ENCODE data around the gene CRACR2B. TPM values are rescaled to one million over a fixed set of nuclear protein-coding genes. Genes with fewer than 3 reads are reported as not detected.

CRACR2B gene
- total RNA-seq, 4 donors from 2014 or later, result 82.7 to 373 (median 210) TPM

DNA sequence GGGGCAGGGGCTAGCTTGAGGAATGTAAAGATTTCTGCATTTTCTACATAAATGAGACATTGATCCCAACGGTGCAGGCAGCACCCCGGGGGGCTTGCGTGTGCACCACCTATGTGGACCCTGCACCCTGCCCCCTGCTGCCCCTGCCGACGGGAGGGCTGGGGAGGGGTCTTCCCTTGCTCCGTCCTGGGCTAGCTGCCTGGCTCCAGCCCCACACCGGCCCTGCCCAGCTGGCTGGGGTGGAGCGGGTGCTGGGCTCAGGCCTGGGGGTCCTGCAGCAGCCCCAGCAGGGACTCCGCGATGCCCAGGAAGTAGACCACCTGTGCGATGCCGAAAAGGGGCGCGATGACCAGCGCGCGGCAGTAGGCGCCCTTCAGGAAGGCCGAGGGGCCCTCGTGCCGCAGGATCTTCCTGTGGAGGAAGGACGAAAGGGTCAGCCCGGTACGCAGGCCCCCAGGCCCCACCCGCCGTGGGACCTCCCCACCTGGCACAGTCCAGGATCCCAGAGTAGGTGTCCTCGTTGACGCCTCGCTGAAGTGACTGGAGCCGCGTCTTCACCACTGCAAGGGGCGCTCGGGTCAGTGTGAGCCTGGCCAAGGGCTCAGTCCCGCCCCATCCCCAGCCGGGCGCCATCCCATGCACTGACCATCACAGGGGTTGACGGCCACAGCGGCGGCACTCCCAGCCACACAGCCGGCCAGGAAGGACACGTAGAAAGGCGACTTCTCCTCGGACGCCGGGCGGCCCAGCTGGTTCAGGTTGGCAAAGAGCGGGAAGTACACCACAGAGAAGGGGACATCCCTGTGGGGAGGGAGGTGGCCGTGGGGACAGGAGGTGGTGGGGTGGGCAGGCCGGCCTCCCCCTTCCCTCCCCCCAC is 35.8 kb upstream of the CRACR2B start:
- intact Hi-C loops (cut with DNase I; ENCODE audit: low total_unique reads), result no loop called here
- H3K36me3 ChIP-seq, result no peaks in the 10 kb centered on the region
- H3K4me3 ChIP-seq, result no peak overlapping the region
- DNase-seq, result no peak
- 91 to 93% methylated on average over 3 to 46 of the region's 49 CpGs for WGBS, 2 donors (ENCODE audit: low coverage in 1 of 2)
- peaks cover 25% of the 10 kb centered on the region for H3K27me3 ChIP-seq
- in situ Hi-C loops (cut with MboI; ENCODE audit: low pct_ligation_motif_present in 1 of 4, low pct_unique_long_range_greater_than_20kb in 1 of 4, low sequenced_read_pairs in 3 of 4), result no loop called here
- no peak overlapping the region for H3K27ac ChIP-seq
- peaks cover 14 to 32% (median 24%) of the 10 kb centered on the region in 4 donors for H3K4me1 ChIP-seq
- no peaks in the 10 kb centered on the region for H3K9me3 ChIP-seq
- TF ChIP-seq EP300 (IDR thresholded peaks at IDR 0.05; ENCODE audit: low read depth), result no peak

DNA sequence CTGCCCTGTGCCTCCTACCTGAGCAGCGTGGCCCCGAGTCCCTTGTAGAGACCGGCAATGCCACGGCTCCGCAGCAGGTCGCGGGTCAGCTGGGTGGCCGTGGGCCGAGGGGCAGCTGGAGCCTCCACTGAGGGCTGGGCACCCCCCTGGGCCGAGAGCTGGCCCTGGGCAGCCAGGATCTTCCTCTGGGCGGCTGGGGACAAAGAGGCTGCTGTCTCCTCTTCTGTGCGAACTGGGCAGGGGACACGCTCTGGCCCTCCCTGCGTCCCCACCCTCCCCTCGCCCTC is 35.2 kb upstream of the CRACR2B start:
- DNase-seq, result no peak
- H3K4me1 ChIP-seq, result peaks cover 16 to 38% (median 28%) of the 10 kb centered on the region in 4 donors

DNA sequence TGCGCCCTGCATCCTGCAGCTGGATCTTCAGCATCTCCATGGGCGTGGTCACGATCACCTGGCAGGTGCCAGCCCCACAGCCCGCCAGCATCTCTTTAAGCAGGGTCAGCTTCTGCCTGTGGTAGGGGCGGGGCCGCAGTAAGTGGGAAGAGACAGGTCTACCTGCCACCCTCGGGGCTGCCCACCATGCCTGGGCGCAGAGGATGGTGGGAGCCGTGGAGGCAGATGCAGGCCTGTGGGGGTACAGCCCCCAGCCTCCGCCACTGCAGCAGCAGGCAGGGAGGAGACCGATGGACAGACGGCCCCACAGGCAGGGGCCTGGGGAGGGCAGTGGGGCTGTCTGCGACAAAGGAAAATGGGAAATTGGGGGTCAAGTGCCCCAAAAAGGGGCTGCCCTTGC is 34.8 kb upstream of the CRACR2B start:
- no peak overlapping the region for H3K4me3 ChIP-seq
- no peak for DNase-seq
- in situ Hi-C loops (cut with MboI; ENCODE audit: low pct_ligation_motif_present in 1 of 4, low pct_unique_long_range_greater_than_20kb in 1 of 4, low sequenced_read_pairs in 3 of 4), result no loop called here
- 82% methylated on average over 10 of the region's 13 CpGs; no CpG with 5 or more reads in 1 of the 2 donors for WGBS, 2 donors (ENCODE audit: low coverage in 1 of 2)
- TF ChIP-seq, protein P1, sequence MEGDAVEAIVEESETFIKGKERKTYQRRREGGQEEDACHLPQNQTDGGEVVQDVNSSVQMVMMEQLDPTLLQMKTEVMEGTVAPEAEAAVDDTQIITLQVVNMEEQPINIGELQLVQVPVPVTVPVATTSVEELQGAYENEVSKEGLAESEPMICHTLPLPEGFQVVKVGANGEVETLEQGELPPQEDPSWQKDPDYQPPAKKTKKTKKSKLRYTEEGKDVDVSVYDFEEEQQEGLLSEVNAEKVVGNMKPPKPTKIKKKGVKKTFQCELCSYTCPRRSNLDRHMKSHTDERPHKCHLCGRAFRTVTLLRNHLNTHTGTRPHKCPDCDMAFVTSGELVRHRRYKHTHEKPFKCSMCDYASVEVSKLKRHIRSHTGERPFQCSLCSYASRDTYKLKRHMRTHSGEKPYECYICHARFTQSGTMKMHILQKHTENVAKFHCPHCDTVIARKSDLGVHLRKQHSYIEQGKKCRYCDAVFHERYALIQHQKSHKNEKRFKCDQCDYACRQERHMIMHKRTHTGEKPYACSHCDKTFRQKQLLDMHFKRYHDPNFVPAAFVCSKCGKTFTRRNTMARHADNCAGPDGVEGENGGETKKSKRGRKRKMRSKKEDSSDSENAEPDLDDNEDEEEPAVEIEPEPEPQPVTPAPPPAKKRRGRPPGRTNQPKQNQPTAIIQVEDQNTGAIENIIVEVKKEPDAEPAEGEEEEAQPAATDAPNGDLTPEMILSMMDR (IDR thresholded peaks at IDR 0.05), result no peak
- TF ChIP-seq EP300 (IDR thresholded peaks at IDR 0.05; ENCODE audit: low read depth) (no peak), POLR2AphosphoS5 (IDR thresholded peaks at IDR 0.05) (no peak), POLR2A (IDR thresholded peaks at IDR 0.05) (no peak)
- no peak overlapping the region for H3K27ac ChIP-seq
- intact Hi-C loops (cut with DNase I; ENCODE audit: low total_unique reads), result no loop called here
- H3K9me3 ChIP-seq, result no peaks in the 10 kb centered on the region
- peaks cover 16 to 38% (median 28%) of the 10 kb centered on the region in 4 donors for H3K4me1 ChIP-seq
- no peaks in the 10 kb centered on the region for H3K36me3 ChIP-seq
- H3K27me3 ChIP-seq, result peaks cover 25% of the 10 kb centered on the region

More for the DNA sequence above, 35.2 kb upstream of the CRACR2B start:
- TF ChIP-seq EP300 (IDR thresholded peaks at IDR 0.05; ENCODE audit: low read depth) (no peak), POLR2A (IDR thresholded peaks at IDR 0.05) (no peak), POLR2AphosphoS5 (IDR thresholded peaks at IDR 0.05) (no peak)
- TF ChIP-seq, protein P1 (IDR thresholded peaks at IDR 0.05), result no peak
- peaks cover 25% of the 10 kb centered on the region for H3K27me3 ChIP-seq
- in situ Hi-C loops (cut with MboI; ENCODE audit: low pct_ligation_motif_present in 1 of 4, low pct_unique_long_range_greater_than_20kb in 1 of 4, low sequenced_read_pairs in 3 of 4) (no loop called here), intact Hi-C loops (cut with DNase I; ENCODE audit: low total_unique reads) (no loop called here)
- H3K4me3 ChIP-seq, result no peak overlapping the region
- no peaks in the 10 kb centered on the region for H3K9me3 ChIP-seq
- WGBS, 2 donors (ENCODE audit: low coverage in 1 of 2), result 94% methylated on average over 15 of the region's 15 CpGs; no CpG with 5 or more reads in 1 of the 2 donors
- no peak overlapping the region for H3K27ac ChIP-seq
- H3K36me3 ChIP-seq, result no peaks in the 10 kb centered on the region

- intact Hi-C loops (cut with DNase I; ENCODE audit: low total_unique reads), result no loop called here
- DNase-seq, result no peak
- TF ChIP-seq POLR2AphosphoS5 (IDR thresholded peaks at IDR 0.05) (no peak), EP300 (IDR thresholded peaks at IDR 0.05; ENCODE audit: low read depth) (no peak), POLR2A (IDR thresholded peaks at IDR 0.05) (no peak)
- TF ChIP-seq, protein P1 (IDR thresholded peaks at IDR 0.05), result no peak
- no peak overlapping the region for H3K4me3 ChIP-seq
- peaks cover 16 to 41% (median 32%) of the 10 kb centered on the region in 4 donors for H3K4me1 ChIP-seq
- H3K27ac ChIP-seq, result no peak overlapping the region
- H3K27me3 ChIP-seq, result peaks cover 18% of the 10 kb centered on the region
- no peaks in the 10 kb centered on the region for H3K36me3 ChIP-seq
- in situ Hi-C loops (cut with MboI; ENCODE audit: low pct_ligation_motif_present in 1 of 4, low pct_unique_long_range_greater_than_20kb in 1 of 4, low sequenced_read_pairs in 3 of 4), result no loop called here
- no peaks in the 10 kb centered on the region for H3K9me3 ChIP-seq
- 90% methylated on average over 7 of the region's 7 CpGs; no CpG with 5 or more reads in 1 of the 2 donors for WGBS, 2 donors (ENCODE audit: low coverage in 1 of 2)
Observed at GRCh38 chr11:793556-793955, 34.2 kb upstream of the CRACR2B start.

All from transverse colon (tissue), 4 donors.